Measurements from ENCODE around the gene ELOVL2.

DNA sequence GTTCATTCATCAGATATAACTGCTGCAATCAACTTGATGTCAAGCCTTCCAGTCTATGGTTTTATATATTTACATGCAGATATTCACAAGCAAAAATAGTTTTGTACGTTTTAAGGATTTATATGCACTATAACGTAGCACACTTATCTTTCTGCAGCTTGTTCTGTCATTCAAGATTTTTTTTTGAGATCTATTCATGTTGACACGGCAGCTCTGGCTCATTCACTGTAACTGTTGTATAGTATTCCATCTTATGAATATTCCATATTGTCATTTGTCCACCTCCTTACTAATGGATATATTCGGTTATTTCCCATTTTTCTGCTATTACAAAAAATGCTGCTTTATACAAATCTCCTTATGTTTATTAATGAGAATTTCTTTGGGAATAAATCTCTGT is 13.2 kb downstream of the ELOVL2 start:
- TF ChIP-seq CTCF (IDR thresholded peaks at IDR 0.05) (no peak), EZH2 (IDR thresholded peaks at IDR 0.05; ENCODE audit: borderline replicate concordance, insufficient read depth, low read depth, low read length, poor library complexity, severe bottlenecking) (no peak)

Measured in B cell (primary cell).